Lower leg skin (tissue), 3 donors: ENCODE data around the gene GPR62.

Experiments
- POLR2A ChIP-seq, 2 donors: fragments of 450-650 bp; IDR thresholded peaks; one replicate each; pipeline ENCODE4 v1.6.1; 2016 to 2017; ENCODE audit warnings: antibody characterized with exemption in 2 of 2, mild to moderate bottlenecking in 1 of 2, moderate library complexity in 1 of 2
- TF ChIP-seq, protein P1 (sequence below), 3 donors: fragments of 450-650 bp; IDR thresholded peaks; one replicate each; pipeline ENCODE4 v1.5.1; 2016; ENCODE audit warnings: antibody characterized with exemption in 3 of 3, mild to moderate bottlenecking in 3 of 3, moderate library complexity in 2 of 3

DNA sequence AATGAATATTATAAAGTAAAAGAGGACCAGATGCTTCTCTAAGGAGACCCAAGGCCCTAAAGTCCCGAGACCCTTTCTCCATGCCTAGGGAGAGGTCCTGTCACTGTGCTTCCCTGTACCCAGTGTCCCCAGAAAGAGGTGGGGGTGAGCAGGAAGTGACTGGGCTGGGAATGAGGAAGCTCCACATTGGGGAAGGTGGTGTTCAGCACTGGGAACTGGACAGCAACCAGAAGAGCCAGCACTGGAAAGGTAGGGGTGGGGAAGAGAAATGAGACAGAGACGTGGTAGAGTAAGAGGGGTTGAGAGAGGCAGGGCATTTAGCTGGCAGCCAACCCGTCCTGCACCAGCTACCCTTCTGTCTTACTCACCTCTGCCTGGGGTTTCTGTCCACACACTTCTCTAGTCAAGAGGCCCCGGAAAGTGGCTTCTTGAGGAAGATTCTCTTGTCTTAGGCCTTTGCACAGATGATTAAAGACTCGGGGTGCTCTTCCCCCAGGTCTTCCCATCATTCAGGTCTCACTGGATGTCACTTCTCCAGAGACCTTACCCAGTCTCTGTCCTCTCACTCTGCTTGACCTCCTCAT, 25.7 kb upstream of the GPR62 start:
- no peak for TF ChIP-seq POLR2A (IDR thresholded peaks at IDR 0.05)
- TF ChIP-seq, protein P1, sequence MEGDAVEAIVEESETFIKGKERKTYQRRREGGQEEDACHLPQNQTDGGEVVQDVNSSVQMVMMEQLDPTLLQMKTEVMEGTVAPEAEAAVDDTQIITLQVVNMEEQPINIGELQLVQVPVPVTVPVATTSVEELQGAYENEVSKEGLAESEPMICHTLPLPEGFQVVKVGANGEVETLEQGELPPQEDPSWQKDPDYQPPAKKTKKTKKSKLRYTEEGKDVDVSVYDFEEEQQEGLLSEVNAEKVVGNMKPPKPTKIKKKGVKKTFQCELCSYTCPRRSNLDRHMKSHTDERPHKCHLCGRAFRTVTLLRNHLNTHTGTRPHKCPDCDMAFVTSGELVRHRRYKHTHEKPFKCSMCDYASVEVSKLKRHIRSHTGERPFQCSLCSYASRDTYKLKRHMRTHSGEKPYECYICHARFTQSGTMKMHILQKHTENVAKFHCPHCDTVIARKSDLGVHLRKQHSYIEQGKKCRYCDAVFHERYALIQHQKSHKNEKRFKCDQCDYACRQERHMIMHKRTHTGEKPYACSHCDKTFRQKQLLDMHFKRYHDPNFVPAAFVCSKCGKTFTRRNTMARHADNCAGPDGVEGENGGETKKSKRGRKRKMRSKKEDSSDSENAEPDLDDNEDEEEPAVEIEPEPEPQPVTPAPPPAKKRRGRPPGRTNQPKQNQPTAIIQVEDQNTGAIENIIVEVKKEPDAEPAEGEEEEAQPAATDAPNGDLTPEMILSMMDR (IDR thresholded peaks at IDR 0.05): no peak
